NCI-H1436 (cell line): ENCODE data around the gene ERCC6L.
"Not testable (repeated sequence)": the region's sequence is repeated elsewhere in the genome, so short reads cannot be mapped to it uniquely, and the experiment has no call there.

ENCODE experiments used
- DNase-seq: peaks from one replicate; lab custom pipeline; 2025; lab: John Stamatoyannopoulos, UW

ERCC6L gene

DNA sequence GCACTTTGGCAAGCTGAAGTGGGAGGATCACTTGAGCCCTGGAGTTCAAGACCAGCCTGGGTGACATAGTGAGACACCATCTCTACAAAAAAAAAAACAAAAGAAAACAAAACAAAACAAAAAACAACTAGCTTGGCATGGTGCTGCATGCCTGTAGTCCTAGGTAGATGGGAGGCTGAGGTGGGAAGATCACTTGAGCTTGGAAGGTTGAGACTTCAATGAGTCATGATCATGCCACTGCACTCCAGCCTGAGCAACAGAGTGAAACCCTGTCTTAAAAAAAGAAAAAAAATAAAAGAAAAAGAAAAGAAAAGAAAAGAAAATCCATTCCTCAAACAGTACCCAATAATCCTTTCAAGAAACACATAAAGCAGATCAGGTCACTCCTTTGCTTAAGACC, 14.9 kb upstream of the ERCC6L start:
- DNase-seq = no peak

DNA sequence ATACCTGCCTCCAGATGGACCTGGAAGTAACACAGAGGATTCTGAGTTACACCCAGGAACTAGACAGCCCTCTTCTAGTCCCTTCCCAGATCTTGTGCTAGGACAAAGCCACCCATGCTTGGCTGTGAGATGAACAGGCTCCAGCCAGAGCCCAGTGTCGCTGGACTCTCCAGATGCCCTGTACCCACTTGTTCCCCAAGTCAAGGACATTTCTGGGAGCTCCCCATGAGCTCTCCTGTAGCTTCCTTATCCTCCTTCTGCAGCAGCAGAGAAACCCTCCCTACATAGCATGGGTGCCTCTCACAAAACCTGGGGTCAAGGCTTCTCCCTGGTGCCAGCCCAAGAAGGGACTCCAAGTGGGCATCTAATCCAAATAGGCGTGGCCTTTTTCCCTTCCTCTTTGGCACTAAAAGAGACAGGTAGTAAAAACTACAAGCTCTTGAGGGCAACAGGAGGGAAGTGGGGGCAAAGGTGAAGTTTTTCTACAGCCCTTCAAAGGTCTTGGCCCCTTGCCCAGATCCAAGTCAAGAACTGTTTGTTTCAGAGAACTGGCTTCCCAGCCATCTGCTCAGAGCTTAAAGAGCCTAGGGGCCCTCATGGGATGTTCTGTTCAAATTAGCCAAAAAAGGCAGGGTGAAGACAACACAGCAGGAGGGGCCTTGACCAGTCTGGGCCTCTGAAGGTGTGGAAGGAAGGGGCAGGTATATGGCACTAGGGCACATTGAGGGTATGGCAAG, 8.5 kb upstream of the ERCC6L start:
- peak; percentile 35 for DNase-seq

DNA sequence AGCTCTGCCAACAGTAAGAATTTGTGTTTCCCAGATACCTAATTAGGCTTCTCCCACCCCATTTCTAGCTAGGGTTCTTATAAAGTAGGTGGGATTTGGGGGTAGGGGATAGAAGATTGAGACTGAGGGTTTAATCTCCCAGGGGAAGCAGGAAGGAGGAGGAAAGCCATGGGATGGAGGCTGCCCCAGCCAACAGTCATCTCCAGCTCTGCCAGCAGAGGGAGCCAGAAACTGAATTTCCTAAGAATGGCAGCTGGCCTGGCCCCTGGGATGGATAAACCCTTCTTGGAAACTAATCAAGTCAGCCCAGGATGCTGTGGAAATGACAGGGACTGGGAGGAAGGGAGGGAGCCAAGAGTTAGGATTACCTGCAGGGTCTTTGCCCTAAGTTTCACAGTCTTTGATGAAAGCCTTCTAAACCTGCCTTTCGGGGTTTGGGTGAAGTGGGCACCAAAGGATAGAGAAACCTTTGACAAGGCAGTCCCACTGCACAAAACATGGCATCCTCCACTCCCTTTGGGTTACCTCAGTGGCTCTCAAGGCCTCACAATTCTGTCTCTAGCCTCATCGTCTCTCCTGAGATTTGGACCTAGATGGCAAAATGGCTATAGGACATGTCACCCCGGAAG, 6.7 kb upstream of the ERCC6L start:
- peak; percentile 62 for DNase-seq

DNA sequence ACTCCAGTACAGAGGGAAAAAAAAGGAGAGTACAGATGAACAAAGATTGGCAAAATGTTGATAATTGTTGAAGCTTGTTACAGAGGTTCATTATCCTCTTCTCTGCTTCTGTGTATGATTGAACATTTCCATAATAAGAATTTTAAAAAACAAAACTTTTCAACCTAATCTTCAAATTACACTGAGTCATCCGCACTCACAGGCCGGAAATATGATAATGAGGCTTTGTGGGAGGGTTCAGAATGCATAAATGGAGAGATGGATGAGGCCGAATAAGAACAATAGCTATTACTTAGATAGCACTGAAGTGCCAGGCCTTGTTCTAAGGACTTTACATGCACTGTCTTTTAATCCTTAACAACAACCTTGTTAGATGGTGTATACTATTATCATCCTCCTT, 4.6 kb upstream of the ERCC6L start:
- DNase-seq = peak; percentile 37

DNA sequence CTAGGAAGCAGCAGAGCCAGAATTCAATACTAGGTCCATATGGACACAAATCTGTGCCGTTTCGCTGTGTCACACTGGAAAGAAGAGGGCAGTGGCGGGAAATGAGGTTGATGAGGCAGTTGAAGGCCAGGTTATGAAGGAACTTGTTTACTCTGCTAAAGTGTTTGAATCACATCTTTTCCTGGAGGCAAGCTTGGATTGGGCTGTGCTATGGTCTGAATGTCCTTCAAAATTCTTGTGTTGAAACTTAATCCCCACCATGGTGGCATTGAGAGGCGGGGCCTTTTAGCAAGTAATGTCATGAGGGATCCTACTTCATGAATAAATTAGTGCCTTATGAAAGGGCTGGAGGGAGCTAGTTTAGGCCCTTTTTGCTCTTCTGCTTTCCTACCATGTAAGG, 2.1 kb upstream of the ERCC6L start:
- DNase-seq = no peak

DNA sequence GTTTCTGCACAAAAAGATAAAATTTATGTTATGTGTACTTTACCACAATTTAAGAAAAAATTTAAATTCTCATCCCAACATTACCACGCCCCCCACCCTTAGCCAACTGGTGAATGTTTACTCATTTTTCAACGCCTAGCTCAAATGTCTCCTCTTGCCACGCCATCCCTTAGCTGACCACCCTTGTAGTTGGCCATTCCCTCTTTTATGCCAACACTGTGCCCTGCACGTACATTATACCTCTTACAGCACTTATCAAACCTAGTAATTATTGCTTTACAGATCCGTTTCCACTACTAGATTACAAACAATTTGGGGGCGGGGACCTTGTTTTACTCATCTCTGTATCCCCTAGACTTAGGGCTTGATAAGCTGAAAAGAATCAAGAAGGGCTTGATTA, 644 bp downstream of the ERCC6L start:
- no peak for DNase-seq

DNA sequence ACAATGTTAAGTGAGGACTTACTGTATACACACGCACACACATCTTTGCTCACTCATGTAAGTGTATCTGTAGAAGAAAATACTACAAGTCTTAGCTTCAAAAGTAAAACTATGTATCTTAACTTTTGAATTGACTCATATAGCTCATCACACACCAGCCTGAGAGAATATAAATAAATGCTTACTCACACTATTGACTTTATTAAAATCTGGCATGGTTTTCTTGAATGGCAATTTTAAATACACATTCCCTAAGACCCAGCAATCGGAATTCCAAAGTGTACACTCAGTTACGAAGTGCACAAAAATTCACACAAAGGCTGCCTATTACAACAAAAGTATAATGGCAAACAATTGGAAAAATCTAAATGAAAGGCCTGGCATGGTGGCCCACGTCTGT, 2.0 kb downstream of the ERCC6L start:
- DNase-seq = no peak

DNA sequence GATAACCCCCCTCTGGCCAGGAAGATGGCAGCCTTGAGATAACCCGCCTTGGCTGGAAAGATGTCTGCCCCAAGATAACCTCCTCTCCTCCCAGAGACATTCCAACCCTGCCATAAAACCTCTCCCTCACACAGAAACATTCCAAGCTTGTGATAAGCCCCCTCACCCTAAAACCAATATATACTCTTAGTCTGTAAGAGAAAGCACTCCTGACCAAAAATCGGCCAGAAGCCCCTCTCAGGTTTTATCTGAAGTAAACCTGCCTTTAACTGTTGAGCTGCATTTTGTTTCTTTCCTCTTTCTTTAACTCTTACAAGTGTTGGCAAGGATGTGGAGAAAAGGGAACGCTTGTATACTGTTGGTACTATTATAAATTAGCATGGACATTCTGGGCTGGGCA, 8.5 kb downstream of the ERCC6L start:
- DNase-seq = no peak

DNA sequence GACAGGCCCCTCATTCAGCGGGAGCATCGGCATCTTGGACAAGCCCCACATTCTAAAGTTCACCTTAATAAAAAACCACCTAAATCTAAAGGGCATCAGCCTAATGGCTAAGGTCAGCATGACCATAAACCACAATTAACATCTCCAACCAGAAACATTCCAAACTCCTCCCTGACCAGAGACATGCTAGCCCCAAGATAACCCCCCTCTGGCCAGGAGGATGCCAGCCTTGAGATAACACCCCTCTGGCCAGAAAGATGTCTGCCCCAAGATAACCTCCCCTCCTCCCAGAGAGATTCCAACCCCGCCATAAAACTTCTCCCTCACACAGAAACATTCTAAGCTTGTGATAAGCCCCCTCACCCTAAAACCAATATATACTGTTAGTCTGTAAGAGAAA, 18.5 kb downstream of the ERCC6L start:
- DNase-seq = not testable (repeated sequence)

DNA sequence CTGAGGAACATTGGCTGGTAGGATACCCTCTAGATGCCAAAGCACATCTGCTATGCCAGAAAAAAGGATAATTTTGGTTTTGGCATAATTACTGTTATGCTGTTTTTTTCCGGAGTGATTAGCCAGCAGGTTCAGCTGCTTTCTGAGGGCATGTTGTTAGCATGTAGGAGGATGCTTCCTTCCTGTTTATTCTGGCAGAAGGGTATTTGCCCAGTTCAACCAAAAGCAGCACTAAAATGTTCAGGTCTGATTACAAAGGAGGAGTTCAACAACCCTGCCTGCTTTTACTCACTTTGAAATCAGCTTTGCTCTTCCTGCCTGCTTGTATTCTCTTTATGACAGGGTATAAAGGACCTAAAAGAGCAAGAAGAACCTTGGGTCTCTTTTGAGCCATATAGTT, 21.9 kb downstream of the ERCC6L start:
- no peak for DNase-seq

DNA sequence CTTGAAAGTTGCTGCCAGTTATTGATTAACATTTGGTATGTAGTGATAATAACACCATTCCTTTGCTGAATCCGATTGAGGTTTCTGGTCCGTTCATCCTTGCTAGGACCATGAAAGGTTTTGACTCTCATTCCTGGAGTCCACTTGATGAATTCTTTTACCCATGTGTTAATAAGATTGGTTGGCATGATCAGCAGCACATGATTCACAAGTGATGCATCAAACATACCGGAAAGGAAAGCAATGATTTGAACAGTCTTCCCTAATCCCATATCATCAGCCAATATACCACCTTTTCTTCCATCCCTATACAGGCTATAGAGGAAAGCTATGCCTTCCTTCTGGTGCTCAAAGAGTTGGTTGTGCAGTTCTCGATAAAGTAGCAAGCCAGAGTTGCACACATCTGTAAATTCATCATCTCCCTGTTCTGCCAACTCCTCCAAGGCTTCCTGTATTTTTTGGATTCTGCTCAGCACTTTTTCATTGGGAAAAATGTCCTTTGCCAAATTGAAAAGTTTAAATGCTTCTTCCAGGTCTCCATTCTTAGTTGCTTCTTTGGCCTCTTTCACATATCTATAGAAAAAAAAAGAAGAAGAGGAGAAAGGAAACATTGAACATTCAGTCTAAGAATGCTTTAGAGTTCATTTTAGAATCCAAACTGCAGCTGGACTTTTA, 30.6 kb downstream of the ERCC6L start:
- DNase-seq = no peak

DNA sequence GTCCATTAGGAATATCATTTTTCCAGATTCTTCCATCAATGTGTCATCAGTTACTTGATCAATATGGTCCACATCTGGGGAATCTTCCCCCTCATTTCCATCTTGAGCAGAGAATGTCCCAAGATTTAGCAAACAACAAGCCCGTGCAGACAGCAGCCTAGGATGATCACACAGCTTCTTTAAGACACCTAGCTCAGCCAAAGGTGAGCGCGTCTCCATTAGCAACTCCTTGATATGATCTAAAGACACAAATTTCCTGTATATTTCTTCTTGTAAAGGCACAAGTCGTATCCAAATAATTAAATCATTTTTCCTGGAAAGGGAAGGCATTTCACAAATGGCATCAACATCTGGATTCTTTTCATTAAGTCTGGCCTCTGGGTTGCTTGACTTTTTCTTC, 31.5 kb downstream of the ERCC6L start:
- no peak for DNase-seq

DNA sequence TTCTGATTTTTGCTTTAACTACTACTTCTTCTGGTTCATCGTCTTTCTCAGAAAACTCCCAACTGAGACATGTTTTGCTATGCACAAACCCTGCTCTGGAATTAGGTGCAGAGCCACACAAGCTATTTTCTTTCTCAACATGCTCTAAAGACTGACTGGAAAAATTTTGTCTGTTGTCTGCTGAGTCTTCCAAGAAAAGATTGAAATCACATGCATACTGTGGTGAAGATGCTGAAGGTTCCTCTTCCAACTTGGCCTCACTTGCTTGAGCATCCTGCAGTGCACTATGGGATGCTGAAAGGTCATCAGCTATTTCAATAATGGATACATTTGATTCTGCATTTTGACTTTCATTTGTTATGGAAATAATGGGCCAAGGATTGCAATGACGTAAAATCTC, 33.1 kb downstream of the ERCC6L start:
- no peak for DNase-seq

DNA sequence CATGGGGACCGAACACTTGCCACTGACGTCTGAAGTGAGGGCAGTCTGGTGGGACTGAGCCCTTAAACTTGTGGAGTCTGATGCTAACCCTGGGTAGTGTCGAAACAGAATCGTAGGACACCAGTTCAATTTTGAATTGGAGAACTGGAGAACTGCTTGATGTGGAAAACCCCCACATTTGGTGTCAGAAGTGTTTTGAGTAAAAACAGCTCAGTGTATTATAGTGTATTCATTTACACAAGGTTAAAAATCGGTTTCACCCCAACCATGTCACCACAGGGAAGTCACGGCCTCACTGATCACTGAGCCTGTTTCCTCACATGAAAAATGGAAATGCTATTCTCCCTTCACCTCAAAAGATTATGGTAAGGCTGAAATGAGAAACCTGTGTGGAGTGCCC, 35.4 kb downstream of the ERCC6L start:
- no peak for DNase-seq

DNA sequence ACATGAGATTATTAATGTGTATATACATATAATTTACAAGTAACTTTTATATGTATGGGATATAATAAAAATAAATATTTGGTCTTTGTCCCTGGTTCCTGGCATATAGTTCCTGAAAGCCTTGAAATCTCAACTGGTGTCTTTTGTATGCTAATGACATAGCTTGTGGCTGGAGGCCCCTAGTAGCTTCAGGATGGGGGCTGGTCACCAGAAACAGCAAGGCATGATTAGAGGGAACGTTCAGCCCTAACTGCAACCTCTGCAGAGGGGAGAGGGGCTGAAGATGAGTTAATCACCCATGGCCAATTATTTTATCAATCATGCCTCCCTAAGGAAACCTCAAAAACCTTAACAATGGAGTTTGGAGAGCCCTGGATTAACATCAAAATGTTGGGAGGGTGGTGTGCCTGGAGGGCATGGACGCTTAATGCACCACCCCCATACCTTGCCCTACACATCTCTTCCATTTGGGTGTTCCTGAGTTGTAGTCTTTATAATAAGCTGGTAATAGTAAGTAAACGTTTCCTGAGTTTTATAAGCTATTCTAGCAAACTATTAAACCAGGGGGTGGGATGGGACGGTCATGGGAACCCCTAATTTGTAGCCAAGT, 35.9 kb downstream of the ERCC6L start:
- DNase-seq = no peak

DNA sequence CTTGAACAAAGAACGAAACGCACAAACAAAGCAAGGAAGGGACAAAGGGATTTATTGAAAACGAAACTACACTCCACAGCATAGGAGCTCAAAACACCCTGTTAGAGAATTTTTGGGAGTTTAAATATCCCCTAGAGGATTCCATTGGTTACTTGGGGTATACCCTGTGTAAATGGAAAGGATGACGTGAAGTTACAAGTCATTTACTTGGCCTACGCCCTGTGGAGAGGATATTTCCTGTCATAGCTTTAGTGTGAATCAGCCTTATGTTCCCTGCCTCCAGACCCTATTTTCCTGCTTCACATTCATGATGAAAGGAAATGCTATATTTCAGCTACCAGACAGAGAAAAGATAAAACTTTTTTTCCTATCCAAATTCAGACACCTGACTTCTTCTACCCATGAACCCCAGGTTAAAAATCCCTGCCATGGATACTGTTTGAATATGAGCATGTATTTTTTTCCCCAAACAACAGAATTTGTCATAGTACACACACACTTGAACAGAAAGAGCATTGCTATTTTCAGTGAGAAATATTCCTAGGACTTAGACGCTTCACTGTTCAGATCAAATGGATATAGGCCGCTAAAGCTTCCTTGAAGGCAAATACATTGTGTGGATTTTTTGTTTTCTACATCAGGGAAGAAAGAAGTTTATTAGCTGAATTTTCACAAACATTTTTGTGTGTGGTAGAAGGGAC, 36.8 kb downstream of the ERCC6L start:
- no peak for DNase-seq

DNA sequence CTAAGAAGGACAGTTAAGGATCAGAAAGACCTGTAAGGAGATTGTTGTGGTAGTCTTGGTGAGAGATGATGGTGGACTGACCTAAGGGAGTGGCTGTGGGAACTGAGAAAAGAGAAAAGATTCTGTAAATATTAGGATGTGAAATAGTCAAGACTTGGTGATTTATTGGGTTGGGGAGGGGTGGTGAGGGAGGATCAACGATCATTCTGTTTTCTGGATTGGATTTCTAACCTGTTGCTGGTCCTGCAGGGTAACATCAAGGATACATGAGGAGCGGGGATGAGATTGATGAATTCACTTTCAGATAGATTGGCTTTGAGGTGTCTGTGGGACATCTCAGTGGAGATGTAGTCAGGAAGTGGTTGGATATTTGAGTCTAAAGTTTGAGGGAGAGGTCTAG, 55.9 kb downstream of the ERCC6L start:
- no peak for DNase-seq

DNA sequence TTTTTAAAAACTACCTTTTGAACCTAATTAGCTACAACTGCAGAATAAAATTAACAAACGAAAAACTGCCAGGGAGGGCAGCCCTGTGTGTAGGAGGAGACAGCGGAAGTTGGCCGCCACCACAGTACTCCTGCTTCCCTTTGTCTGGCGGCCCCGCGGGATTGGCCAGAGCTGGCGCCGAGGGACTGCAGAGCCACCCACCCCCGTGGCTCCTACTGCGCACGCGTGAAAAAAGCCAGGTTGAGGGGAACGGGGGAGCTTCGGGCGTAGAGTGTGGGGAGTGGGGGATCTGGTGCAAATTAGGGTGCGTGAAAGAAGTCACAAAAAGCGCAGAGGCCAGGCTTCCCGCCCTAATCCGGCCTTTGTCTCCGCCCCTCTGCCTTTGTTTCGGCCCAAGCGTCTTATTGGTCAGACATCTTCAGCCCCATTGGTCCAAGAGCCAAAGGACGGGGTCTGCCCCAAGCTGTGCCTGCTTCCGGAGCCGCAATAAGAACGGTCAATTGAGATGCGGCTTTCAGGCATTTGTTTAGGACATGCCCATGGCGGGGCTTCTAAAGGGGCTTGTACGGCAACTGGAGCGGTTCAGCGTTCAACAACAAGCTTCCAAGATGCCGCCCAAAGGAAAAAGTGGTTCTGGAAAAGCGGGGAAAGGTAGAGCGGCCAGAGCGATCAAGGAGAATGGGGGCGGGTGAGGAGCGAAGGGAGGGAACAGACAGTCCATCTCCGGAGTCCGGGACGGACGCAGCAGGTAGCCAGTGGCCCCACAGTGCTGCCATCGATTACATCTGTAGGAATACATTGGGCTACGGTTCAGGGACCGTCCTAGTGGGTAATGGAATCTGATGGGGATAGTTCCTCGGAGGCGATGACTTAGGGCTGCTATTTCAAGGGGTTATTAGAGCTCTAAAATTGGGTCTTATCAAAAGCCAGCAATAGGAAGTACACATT, 57.4 kb downstream of the ERCC6L start, which contains the start of gene PIN4:
Gene PIN4 (plus strand): TSS at position 580 of the 948 bp plus-strand sequence. CDS start 29 bp downstream, at position 609.
- DNase-seq = peak; percentile 98

DNA sequence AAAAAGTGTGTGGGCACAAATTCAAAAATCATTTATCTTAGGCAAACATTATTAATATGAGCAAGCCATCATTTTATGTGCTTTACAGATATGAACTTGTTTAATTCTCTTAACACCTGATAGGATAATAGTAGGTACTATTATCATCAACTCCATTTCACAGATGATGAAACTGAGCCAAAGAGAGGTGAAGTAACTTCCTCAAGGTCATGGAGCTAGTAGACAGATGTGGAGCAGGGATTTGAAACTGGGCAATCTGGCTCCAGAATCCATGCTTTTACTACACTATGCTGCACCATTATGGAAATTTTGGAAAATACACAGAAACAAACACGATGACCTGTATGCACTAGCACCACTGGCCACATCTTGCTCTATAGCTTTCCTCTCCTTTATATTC, 58.3 kb downstream of the ERCC6L start:
- DNase-seq = no peak

DNA sequence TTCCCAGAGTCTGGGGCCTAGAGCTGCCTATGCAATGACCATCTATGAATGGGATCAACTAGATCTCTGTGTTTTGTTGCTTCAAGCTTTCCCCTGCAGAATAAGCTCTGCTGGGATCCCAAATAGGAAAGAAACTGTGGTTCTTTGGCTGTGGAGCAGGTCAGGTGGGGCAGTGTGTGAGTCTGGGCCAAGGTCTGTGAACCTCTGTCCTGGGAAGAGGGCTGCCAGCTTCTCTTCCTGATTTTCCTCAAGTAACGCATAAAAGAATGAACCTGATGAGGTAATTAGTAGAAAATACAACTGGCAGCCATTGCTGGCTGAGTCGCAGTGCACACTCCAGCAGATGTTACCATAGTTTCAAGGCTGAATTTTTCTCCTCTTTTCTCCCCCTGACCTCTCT, 61.8 kb downstream of the ERCC6L start:
- DNase-seq = no peak

DNA sequence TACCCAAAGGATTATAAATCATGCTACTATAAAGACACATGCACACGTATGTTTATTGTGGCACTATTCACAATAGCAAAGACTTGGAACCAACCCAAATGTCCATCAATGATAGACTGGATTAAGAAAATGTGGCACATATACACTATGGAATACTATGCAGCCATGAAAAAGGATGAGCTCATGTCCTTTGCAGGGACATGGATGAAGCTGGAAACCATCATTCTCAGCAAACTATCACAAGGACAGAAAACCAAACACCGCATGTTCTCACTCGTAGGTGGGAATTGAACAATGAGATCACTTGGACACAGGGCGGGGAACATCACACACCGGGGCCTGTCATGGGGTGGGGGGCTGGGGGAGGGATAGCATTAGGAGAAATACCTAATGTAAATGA, 62.5 kb downstream of the ERCC6L start:
- not testable (repeated sequence) for DNase-seq
